B cell (primary cell): ENCODE measurements around the gene STPG4. TPM values are rescaled to one million over a fixed set of nuclear protein-coding genes. Genes with fewer than 3 reads are reported as not detected.

Experiments used
- ATAC-seq: fragments of 200-7000 bp; cut with Tn5 transposase; one replicate; pipeline ENCODE4 v1.10.0; 2021; ENCODE audit warnings: low read depth, mild to moderate bottlenecking, moderate number of reproducible peaks, moderate library complexity
- CTCF ChIA-PET: fragments of 350-600 bp; sonication (Branson Sonifier 250); formaldehyde crosslinking; loops from one replicate; lab custom pipeline; 2021; ENCODE audit warnings: antibody characterized with exemption, inconsistent platforms; lab: Charles Lee
- POLR2A ChIA-PET: fragments of 350-600 bp; sonication (Branson Sonifier 250); formaldehyde crosslinking; loops from one replicate; lab custom pipeline; 2021; ENCODE audit warnings: antibody characterized with exemption; lab: Charles Lee
- DNase-seq: peaks from one replicate; pipeline ENCODE4 v3.0.0; 2013
- H2AFZ ChIP-seq: 2 replicates; pipeline ENCODE4 v1.6.1; 2012; ENCODE audit warnings: mild to moderate bottlenecking, low read depth, low read length; ENCODE audit not compliant: insufficient read depth, poor library complexity, severe bottlenecking
- H3K27ac ChIP-seq, 2 donors: 1 replicate in 1 of 2; 2 replicates in 1 of 2; pipeline ENCODE4 v1.5.1; 2012 to 2013; ENCODE audit warnings: low read length in 2 of 2, mild to moderate bottlenecking in 2 of 2, moderate library complexity in 1 of 2
- H3K27me3 ChIP-seq, 4 experiments: fragments of 200-600 bp in 1 of 4; sonication (generic) in 1 of 4; replicated peaks in 1 of 4; 1 replicate in 2 of 4; 2 replicates in 2 of 4; pipeline versions ENCODE4 v1.6.1 to v1.7.0; 2013 to 2016; ENCODE audit warnings: low read length in 3 of 4, mild to moderate bottlenecking in 2 of 4, mixed read lengths in 1 of 4, moderate library complexity in 1 of 4; ENCODE audit not compliant: insufficient read depth in 4 of 4, control insufficient read depth in 3 of 4; ENCODE audit errors: control extremely low read depth in 1 of 4
- H3K36me3 ChIP-seq, 2 experiments: replicated peaks in 1 of 2; 1 replicate in 1 of 2; 2 replicates in 1 of 2; pipeline versions ENCODE4 v1.6.1 to v1.7.1; 2013; ENCODE audit warnings: low read length in 1 of 2; ENCODE audit not compliant: insufficient read depth in 2 of 2, control insufficient read depth in 1 of 2; ENCODE audit errors: control extremely low read depth in 1 of 2, extremely low read depth in 1 of 2
- H3K4me1 ChIP-seq, 2 donors: fragments of 200-600 bp in 1 of 2; sonication (generic) in 1 of 2; 1 replicate in 1 of 2; 2 replicates in 1 of 2; pipeline versions ENCODE4 v1.5.1 to v1.6.1; 2013 to 2017; ENCODE audit warnings: low read length in 2 of 2; ENCODE audit not compliant: control insufficient read depth in 2 of 2, insufficient read depth in 2 of 2
- H3K4me2 ChIP-seq: replicated peaks from 2 replicates; pipeline ENCODE3; 2012; ENCODE audit warnings: mild to moderate bottlenecking, low read depth, low read length; ENCODE audit not compliant: poor library complexity, severe bottlenecking
- H3K4me3 ChIP-seq, 5 experiments: fragments of 200-600 bp in 1 of 5; sonication (generic) in 1 of 5; 1 replicate in 3 of 5; 2 replicates in 2 of 5; pipeline versions ENCODE4 v1.5.1 to v1.7.0; 2011 to 2016; ENCODE audit warnings: low read length in 4 of 5, mild to moderate bottlenecking in 4 of 5, low read depth in 2 of 5, control low read depth in 1 of 5, moderate library complexity in 1 of 5; ENCODE audit not compliant: insufficient read depth in 1 of 5; ENCODE audit errors: control extremely low read depth in 1 of 5, extremely low read depth in 1 of 5
- H3K79me2 ChIP-seq: fragments of 200-600 bp; sonication (generic); one replicate; pipeline ENCODE4 v1.6.0; 2016; ENCODE audit warnings: low read length; ENCODE audit not compliant: control insufficient read depth, insufficient read depth
- H3K9ac ChIP-seq: fragments of 200-600 bp; sonication (generic); 2 replicates; pipeline ENCODE4 v1.6.1; 2017; ENCODE audit warnings: mild to moderate bottlenecking, low read length, moderate library complexity
- H3K9me3 ChIP-seq, 3 donors: one replicate each; pipeline versions ENCODE4 v1.6.1 to v1.7.1; 2013; ENCODE audit warnings: low read length in 2 of 3; ENCODE audit not compliant: control insufficient read depth in 2 of 3, insufficient read depth in 1 of 3; ENCODE audit errors: control extremely low read depth in 1 of 3
- H4K20me1 ChIP-seq: 2 replicates; pipeline ENCODE4 v1.6.0; 2012; ENCODE audit warnings: mild to moderate bottlenecking, low read length; ENCODE audit not compliant: insufficient read depth, control insufficient read depth, poor library complexity, severe bottlenecking
- H3K27ac Mint-ChIP-seq: one replicate; pipeline ENCODE4 v1.8.0; 2021; ENCODE audit warnings: mixed read lengths
- H3K27me3 Mint-ChIP-seq: one replicate; pipeline ENCODE4 v1.8.0; 2021; ENCODE audit warnings: mixed read lengths
- H3K4me1 Mint-ChIP-seq: one replicate; pipeline ENCODE4 v1.8.0; 2021; ENCODE audit warnings: mixed read lengths
- H3K4me3 Mint-ChIP-seq: one replicate; pipeline ENCODE4 v1.8.0; 2021; ENCODE audit warnings: mixed read lengths
- H3K9me3 Mint-ChIP-seq: one replicate; pipeline ENCODE4 v1.8.0; 2022; ENCODE audit warnings: mixed read lengths; ENCODE audit not compliant: insufficient read depth
- EZH2 ChIP-seq: IDR thresholded peaks from 2 replicates; pipeline ENCODE4 v1.6.1; 2012; ENCODE audit warnings: borderline replicate concordance, low read depth, mild to moderate bottlenecking, moderate library complexity, low read length; ENCODE audit not compliant: insufficient read depth, poor library complexity, severe bottlenecking
- WGBS: methylation state at CpG from one replicate; pipeline ENCODE4 v1.1.5; 2013; ENCODE audit warnings: missing lambda C conversion rate; ENCODE audit not compliant: insufficient coverage; 5-methylcytosine and 5-hydroxymethylcytosine counted together
- intact Hi-C: fragments of 100-400 bp; cut with micrococcal nuclease; formaldehyde crosslinking; loops from one replicate; pipeline ENCODE4 v1.10.0; 2022
- polyA plus RNA-seq: library from polyadenylated mRNA; depleted of rRNA; stranded (reverse); fragments of >200 nt; gene quantifications from 2 replicates; pipeline ENCODE4 v1.2.3, GENCODE V29; 2012
- total RNA-seq, 2 donors: library from RNA; stranded (reverse); fragments of 120-200 nt in 1 of 2; gene quantifications; 1 replicate in 1 of 2; 2 replicates in 1 of 2; pipeline versions ENCODE4 v1.2.3 to v1.2.4, GENCODE V29; 2013 to 2022
- TF ChIP-seq, protein P1 (sequence below): fragments of 200-600 bp; IDR thresholded peaks from one replicate; pipeline ENCODE4 v1.8.0; 2022; ENCODE audit warnings: antibody characterized with exemption, mild to moderate bottlenecking

Gene STPG4
- total and polyA plus RNA-seq, 2 donors (not counting 1 experiment from before 2014, with no cell fraction given) = 0.31 to 0.79 TPM

DNA sequence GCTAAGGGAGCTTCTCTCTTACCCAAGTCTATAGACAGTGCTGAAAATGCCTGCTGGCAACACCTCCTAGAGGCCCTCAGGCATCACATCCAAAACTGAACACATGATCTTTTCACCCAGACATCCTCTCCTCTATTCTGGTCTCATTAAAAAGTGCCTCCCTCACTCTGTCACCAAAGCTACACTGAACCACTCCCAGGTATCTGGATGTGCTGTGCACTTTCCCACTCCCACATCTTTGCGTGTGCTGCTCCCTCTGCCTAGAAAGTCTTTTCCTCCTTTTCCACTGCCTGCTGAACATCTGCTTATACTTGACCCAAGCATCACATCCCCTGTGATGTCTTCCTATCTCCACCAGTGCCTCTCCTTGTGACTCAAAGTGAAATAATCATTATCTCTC lies 26.1 kb upstream of the STPG4 start:
- Mint-ChIP-seq H3K27ac (no peak overlapping the region), H3K27me3 (peaks cover 4% of the 10 kb centered on the region), H3K4me1 (peaks cover 19% of the 10 kb centered on the region), H3K9me3 (no peaks in the 10 kb centered on the region), H3K4me3 (no peak overlapping the region)
- TF ChIP-seq, protein P1, sequence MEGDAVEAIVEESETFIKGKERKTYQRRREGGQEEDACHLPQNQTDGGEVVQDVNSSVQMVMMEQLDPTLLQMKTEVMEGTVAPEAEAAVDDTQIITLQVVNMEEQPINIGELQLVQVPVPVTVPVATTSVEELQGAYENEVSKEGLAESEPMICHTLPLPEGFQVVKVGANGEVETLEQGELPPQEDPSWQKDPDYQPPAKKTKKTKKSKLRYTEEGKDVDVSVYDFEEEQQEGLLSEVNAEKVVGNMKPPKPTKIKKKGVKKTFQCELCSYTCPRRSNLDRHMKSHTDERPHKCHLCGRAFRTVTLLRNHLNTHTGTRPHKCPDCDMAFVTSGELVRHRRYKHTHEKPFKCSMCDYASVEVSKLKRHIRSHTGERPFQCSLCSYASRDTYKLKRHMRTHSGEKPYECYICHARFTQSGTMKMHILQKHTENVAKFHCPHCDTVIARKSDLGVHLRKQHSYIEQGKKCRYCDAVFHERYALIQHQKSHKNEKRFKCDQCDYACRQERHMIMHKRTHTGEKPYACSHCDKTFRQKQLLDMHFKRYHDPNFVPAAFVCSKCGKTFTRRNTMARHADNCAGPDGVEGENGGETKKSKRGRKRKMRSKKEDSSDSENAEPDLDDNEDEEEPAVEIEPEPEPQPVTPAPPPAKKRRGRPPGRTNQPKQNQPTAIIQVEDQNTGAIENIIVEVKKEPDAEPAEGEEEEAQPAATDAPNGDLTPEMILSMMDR = no peak
- TF ChIP-seq EZH2 = no peak
- Histone ChIP-seq H3K36me3 (no peaks in the 10 kb centered on the region), H3K4me3 (no peak overlapping the region), H3K4me1 (peaks cover 12 to 15% of the 10 kb centered on the region in 2 donors), H3K4me2 (no peak overlapping the region), H3K79me2 (peaks cover 8% of the 10 kb centered on the region), H2AFZ (no peak overlapping the region), H4K20me1 (no peaks in the 10 kb centered on the region), H3K27me3 (no peaks in the 10 kb centered on the region), H3K9me3 (no peaks in the 10 kb centered on the region), H3K9ac (no peak overlapping the region), H3K27ac (no peak overlapping the region)
- intact Hi-C loops = no loop called here
- WGBS = 88% methylated on average over 1 of the region's 1 CpG
- ChIA-PET POLR2A (no interaction called here), CTCF (interaction anchor here (1.2 kb wide), 1 partner anchor 8 kb away, joined by 3 read pairs; no protein-coding TSS in a partner anchor)
- ATAC-seq (no peak), DNase-seq (no peak)

DNA sequence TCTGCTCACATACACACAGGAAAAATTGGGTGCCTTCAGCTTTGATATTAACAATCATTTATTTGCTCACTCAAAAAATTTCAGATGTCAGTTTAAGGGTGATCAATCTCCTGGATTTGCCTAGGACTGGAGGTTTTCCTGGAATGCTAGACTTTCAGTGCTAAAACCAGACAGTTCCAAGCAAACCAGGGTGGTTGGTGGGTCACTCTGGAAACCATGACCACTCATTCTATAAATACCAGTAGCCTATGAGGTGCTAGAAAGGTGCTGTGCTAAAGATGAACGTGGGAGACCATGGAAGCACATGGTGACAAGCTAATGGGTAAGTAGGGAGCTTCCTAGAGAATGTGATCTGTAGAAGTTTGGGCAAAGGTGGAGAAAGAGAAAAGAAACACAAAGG lies 25.4 kb upstream of the STPG4 start:
- ATAC-seq (no peak), DNase-seq (no peak)
- Histone ChIP-seq H3K4me1 (peaks cover 12 to 15% of the 10 kb centered on the region in 2 donors), H2AFZ (no peak overlapping the region), H3K27ac (no peak overlapping the region), H3K9me3 (no peaks in the 10 kb centered on the region), H3K9ac (no peak overlapping the region), H4K20me1 (peaks cover under 1% of the 10 kb centered on the region), H3K36me3 (no peaks in the 10 kb centered on the region), H3K27me3 (no peaks in the 10 kb centered on the region), H3K4me2 (no peak overlapping the region), H3K79me2 (peaks cover 12% of the 10 kb centered on the region), H3K4me3 (no peak overlapping the region)
- intact Hi-C loops = no loop called here
- Mint-ChIP-seq H3K4me1 (peaks cover 19% of the 10 kb centered on the region), H3K27ac (no peak overlapping the region), H3K27me3 (peaks cover 4% of the 10 kb centered on the region), H3K4me3 (no peak overlapping the region), H3K9me3 (no peaks in the 10 kb centered on the region)
- no CpG with 5 or more reads among the region's 1 CpG for WGBS
- POLR2A ChIA-PET = no interaction called here
- TF ChIP-seq, protein P1 = no peak
- no peak for TF ChIP-seq EZH2
- CTCF ChIA-PET = interaction anchor here (1.2 kb wide), 1 partner anchor 8 kb away, joined by 3 read pairs; no protein-coding TSS in a partner anchor
